ENCODE results near the gene MADD.
A peak's percentile ranks its signal among the peaks of the same experiment; 100 is the strongest.

The MADD gene

DNA sequence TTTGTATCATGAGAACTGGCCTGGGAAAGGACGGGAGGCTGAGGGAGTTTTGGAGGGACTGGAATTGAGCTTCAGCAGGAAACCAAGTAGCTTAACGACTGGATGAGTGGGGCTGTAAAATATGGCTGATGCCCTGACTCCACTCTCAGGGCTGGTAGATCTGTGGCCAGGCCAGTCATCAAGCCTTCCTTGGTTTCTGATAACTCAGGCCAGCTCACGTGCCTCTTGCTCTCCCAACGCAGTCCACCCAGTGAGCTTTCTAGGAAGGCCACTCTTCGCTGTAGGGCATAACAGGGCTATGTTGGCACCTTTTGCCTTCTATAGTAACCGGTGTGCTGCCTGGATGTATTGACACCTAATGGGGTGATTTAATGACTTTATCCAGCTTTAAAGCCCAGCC is 5.8 kb upstream of the MADD start:
- H3K4me3 ChIP-seq (ENCODE audit: control insufficient read depth, low read depth, low read length) = no peak overlapping the region
- TF ChIP-seq, protein P1, sequence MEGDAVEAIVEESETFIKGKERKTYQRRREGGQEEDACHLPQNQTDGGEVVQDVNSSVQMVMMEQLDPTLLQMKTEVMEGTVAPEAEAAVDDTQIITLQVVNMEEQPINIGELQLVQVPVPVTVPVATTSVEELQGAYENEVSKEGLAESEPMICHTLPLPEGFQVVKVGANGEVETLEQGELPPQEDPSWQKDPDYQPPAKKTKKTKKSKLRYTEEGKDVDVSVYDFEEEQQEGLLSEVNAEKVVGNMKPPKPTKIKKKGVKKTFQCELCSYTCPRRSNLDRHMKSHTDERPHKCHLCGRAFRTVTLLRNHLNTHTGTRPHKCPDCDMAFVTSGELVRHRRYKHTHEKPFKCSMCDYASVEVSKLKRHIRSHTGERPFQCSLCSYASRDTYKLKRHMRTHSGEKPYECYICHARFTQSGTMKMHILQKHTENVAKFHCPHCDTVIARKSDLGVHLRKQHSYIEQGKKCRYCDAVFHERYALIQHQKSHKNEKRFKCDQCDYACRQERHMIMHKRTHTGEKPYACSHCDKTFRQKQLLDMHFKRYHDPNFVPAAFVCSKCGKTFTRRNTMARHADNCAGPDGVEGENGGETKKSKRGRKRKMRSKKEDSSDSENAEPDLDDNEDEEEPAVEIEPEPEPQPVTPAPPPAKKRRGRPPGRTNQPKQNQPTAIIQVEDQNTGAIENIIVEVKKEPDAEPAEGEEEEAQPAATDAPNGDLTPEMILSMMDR (IDR thresholded peaks at IDR 0.05; ENCODE audit: control insufficient read depth, insufficient read depth, low read depth, low read length, missing control alignments) = no peak
- no peak for DNase-seq (ENCODE audit: low read depth)

DNA sequence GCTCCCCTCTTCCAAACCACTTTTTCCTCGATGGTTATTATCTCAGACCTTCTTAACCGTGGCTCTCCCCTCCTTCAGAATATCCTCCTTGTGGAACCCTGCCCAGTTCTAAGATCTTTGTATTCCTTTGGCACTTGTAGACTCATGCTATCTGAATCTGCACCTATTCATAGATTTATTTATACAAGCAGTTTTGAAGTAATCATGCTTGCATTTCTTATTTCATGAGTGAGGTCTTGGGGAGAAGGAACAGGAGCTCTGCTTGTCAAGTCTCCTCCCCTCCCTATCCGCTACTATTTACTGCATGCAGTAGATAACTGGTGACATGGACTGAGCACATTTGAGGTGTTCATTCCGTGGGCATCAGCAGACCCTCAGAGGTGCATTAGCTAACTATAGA is 5.4 kb upstream of the MADD start:
- no peak overlapping the region for H3K4me3 ChIP-seq (ENCODE audit: control insufficient read depth, low read depth, low read length)
- DNase-seq (ENCODE audit: low read depth) = no peak
- TF ChIP-seq, protein P1 (IDR thresholded peaks at IDR 0.05; ENCODE audit: control insufficient read depth, insufficient read depth, low read depth, low read length, missing control alignments) = no peak

- no peak for DNase-seq (ENCODE audit: low read depth)
- TF ChIP-seq, protein P1 (IDR thresholded peaks at IDR 0.05; ENCODE audit: control insufficient read depth, insufficient read depth, low read depth, low read length, missing control alignments) = no peak
- H3K4me3 ChIP-seq (ENCODE audit: control insufficient read depth, low read depth, low read length) = no peak overlapping the region
These were observed 2.1 kb upstream of the MADD start for GRCh38 chr11:47267876-47268275.

DNA sequence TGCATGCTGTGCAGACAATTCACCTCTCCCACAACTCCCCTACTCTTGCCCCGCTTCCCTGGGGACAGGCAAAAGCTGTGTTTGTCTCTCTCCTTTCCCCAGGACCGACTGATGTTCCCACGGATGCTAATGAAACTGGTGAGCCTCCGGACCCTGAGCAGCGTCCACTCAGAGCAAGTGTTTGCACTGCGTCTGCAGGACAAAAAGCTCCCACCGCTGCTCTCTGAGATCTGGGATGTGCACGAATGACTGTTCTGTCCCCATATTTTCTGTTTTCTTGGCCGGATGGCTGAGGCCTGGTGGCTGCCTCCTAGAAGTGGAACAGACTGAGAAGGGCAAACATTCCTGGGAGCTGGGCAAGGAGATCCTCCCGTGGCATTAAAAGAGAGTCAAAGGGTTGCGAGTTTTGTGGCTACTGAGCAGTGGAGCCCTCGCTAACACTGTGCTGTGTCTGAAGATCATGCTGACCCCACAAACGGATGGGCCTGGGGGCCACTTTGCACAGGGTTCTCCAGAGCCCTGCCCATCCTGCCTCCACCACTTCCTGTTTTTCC is 1.4 kb upstream of the MADD start:
- DNase-seq (ENCODE audit: low read depth) = no peak
- no peak overlapping the region for H3K4me3 ChIP-seq (ENCODE audit: control insufficient read depth, low read depth, low read length)
- TF ChIP-seq, protein P1 (IDR thresholded peaks at IDR 0.05; ENCODE audit: control insufficient read depth, insufficient read depth, low read depth, low read length, missing control alignments) = no peak

DNA sequence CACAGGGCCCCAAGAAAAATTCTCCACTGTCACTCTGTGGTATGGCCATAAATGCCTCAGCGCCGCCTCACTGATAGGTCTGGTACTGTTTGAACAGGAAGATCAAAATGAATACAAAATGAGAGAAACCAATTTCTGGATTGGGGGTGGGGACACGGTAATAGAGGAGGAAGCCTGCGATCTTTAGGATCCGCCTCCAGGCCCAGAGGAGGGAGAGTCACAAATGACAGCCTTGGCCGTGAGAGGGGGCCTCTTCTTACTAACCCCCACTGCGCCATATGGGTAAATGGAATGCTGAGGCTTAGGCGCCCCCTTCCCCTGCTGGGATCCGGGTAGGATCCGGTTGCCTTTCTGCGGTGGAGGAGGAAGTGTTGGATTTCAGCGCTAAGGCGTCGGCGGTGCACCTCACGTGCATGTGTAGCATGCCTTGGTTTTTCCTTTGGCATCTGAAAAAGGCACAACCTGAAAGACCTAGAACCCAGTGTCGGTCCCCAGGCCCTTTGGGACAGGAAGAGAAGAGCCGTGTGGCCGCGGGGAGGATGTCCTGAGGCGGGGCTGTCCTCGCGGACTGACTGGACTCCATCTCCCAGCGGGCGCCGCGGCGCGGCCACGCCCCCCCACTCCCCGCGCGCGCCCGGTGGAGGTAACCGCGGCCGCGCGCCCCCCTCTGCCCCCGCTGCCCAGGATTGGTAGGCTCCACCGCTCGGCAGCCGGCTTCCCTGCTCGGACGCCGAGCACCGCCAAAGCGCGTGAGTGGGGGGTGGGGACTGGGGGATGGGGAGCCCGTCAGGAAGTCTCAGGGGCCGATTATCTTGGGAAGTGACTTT is 718 bp upstream of the MADD start:
- DNase-seq (ENCODE audit: low read depth) = peak; percentile 67
- TF ChIP-seq, protein P1 (IDR thresholded peaks at IDR 0.05; ENCODE audit: control insufficient read depth, insufficient read depth, low read depth, low read length, missing control alignments) = no peak
- H3K4me3 ChIP-seq (ENCODE audit: control insufficient read depth, low read depth, low read length) = peak overlapping the region; percentile 81

GRCh38 chr11:47270331-47271271 is 668 bp downstream of the MADD start:
- no peak for DNase-seq (ENCODE audit: low read depth)
- peak overlapping the region; percentile 81 for H3K4me3 ChIP-seq (ENCODE audit: control insufficient read depth, low read depth, low read length)
- TF ChIP-seq, protein P1 (IDR thresholded peaks at IDR 0.05; ENCODE audit: control insufficient read depth, insufficient read depth, low read depth, low read length, missing control alignments) = peak; percentile 27
